Neutrophil (primary cell): ENCODE data around the gene TCTN2.

Experiments used
- H3K27ac ChIP-seq: fragments of 200-600 bp; sonication (generic); 2 replicates; pipeline ENCODE4 v1.5.1; 2016; ENCODE audit warnings: mild to moderate bottlenecking, moderate library complexity
- H3K27me3 ChIP-seq: fragments of 200-600 bp; sonication (generic); 2 replicates; pipeline ENCODE4 v1.6.0; 2016; ENCODE audit warnings: mild to moderate bottlenecking
- H3K36me3 ChIP-seq: fragments of 200-600 bp; sonication (generic); 2 replicates; pipeline ENCODE4 v1.5.1; 2017
- H3K4me1 ChIP-seq, 2 experiments: fragments of 200-600 bp in 1 of 2; sonication (generic) in 1 of 2; 1 replicate in 1 of 2; 2 replicates in 1 of 2; pipeline versions ENCODE4 v1.5.1 to v1.6.1; 2013 to 2016; ENCODE audit warnings: low read depth in 1 of 2, low read length in 1 of 2, mild to moderate bottlenecking in 1 of 2, moderate library complexity in 1 of 2; ENCODE audit not compliant: control insufficient read depth in 1 of 2, insufficient read depth in 1 of 2
- H3K4me3 ChIP-seq, 2 experiments: fragments of 200-600 bp in 1 of 2; sonication (generic) in 1 of 2; 1 replicate in 1 of 2; 2 replicates in 1 of 2; pipeline ENCODE4 v1.5.1; 2013 to 2016; ENCODE audit warnings: low read depth in 1 of 2, low read length in 1 of 2, mild to moderate bottlenecking in 1 of 2, moderate library complexity in 1 of 2
- H3K9me3 ChIP-seq: fragments of 200-600 bp; sonication (generic); 2 replicates; pipeline ENCODE4 v1.5.1; 2016
- CTCF ChIP-seq: fragments of 200-600 bp; sonication (generic); IDR thresholded peaks from 2 replicates; pipeline ENCODE4 v1.5.1; 2016; ENCODE audit warnings: antibody characterized with exemption

Gene TCTN2

DNA sequence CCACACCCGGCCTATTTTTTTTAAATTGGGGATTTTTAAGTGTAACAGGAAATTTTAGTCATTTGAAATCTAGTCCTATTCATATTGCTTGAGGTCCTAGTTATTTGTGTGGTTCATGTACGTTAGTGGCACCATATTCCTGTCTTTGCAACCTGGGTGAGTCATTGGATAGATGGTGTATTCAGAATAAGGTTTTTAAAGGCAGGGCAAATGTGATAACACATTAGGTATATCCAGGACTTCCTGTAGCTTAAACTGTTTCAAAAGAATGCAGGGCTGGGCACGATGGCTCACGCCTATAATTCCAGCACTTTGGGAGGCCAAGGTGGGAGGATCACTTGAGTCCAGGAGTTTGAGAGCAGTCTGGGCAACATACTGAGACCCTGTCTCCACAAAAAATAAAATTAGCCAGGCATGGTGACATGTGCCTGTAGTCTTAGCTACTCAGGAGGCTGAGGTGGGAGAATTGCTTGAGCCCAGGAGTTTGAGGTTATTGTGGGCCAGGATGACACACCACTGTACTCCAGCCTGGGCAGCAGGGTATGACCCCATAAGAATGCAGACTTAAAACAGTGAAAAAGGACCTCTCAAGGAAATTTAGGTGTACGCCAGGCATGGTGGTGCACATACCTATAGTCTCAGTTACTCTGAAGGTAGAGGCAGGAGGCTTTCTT lies 49.4 kb downstream of the TCTN2 start:
- Histone ChIP-seq H3K36me3 (peaks cover 31% of the 10 kb centered on the region), H3K4me1 (no peaks in the 10 kb centered on the region), H3K27me3 (no peaks in the 10 kb centered on the region), H3K9me3 (no peaks in the 10 kb centered on the region), H3K27ac (no peak overlapping the region), H3K4me3 (no peak overlapping the region)
- no peak for TF ChIP-seq CTCF

DNA sequence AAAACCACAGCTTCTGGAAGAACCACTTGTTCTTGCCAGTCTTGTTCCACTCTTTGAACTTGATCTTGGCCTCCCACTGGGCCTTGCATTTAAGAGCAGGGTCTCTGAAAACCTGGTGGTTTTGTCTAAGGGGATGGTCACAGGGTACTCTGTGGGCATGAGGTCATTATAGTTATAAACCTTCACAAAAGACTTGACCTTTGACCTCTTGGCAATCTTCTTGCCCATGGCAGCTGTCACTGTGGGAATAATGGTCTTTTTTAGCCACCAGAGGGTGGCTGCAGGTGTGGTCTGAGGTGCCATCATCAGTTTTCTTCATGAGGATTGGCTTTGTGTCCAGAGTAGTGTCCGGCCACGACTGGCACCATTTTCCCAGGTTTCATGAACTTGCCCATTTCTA lies 50.3 kb downstream of the TCTN2 start:
- no peak for TF ChIP-seq CTCF
- Histone ChIP-seq H3K4me3 (no peak overlapping the region), H3K9me3 (no peaks in the 10 kb centered on the region), H3K36me3 (peaks cover 40% of the 10 kb centered on the region), H3K27me3 (no peaks in the 10 kb centered on the region), H3K27ac (no peak overlapping the region), H3K4me1 (no peaks in the 10 kb centered on the region)

DNA sequence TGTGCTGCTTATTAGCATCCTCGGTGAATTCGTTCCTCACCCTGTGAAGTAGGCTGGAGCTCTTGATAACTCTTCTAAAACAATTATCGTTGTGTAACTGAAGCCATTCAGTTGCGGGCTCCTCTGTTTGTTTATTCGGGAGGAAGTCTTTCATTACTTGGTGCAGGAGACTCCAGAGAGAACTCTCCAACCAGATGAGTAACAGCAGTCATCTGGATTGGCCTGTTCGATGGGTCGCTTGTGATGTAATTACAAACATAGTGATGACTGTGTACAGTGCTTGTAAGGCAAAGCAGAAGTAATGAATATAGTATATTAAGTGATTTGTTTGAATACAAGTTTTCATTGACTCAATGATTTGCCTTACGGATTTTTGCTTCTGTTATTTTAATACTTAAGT lies 52.1 kb downstream of the TCTN2 start:
- no peak overlapping the region for H3K4me3 ChIP-seq
- peaks cover 50% of the 10 kb centered on the region for H3K36me3 ChIP-seq
- H3K4me1 ChIP-seq = no peaks in the 10 kb centered on the region

GRCh38 chr12:123723765-123724164 lies 52.9 kb downstream of the TCTN2 start:
- Histone ChIP-seq H3K4me1 (no peaks in the 10 kb centered on the region), H3K27me3 (no peaks in the 10 kb centered on the region), H3K27ac (no peak overlapping the region), H3K4me3 (no peak overlapping the region), H3K9me3 (no peaks in the 10 kb centered on the region), H3K36me3 (peaks cover 51% of the 10 kb centered on the region)
- TF ChIP-seq CTCF = no peak

More for the DNA sequence above, 52.1 kb downstream of the TCTN2 start:
- TF ChIP-seq CTCF = no peak
- Histone ChIP-seq H3K27ac (no peak overlapping the region), H3K27me3 (no peaks in the 10 kb centered on the region), H3K9me3 (no peaks in the 10 kb centered on the region)

DNA sequence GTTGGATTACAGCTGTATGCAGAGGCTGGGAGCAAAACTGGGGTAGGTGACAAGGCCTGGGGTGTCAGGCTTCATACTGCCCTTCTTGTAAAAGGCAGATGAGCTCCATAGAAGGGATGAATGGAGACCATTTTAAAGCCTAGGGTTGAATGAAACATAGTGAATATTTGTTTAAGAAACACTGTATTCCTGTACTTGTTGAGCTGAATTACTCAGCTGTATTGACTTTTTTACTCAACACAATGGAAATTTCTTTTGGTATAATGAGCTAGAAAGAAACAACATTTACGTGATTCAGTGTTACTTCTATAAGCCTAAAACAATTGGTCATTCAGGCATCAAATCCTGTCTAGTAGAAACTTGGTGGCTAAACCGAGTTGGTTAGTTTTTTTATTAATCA lies 55.3 kb downstream of the TCTN2 start:
- no peaks in the 10 kb centered on the region for H3K9me3 ChIP-seq
- no peak overlapping the region for H3K27ac ChIP-seq
- H3K27me3 ChIP-seq = no peaks in the 10 kb centered on the region
- H3K36me3 ChIP-seq = peaks cover 48% of the 10 kb centered on the region
- H3K4me1 ChIP-seq = no peaks in the 10 kb centered on the region
- TF ChIP-seq CTCF = no peak
- H3K4me3 ChIP-seq = no peak overlapping the region
